GM19193 (cell line): Measurements from ENCODE around the gene TIE1.

Source experiments
- POLR2A ChIP-seq: IDR thresholded peaks from 4 replicates; pipeline ENCODE4 v1.6.1; 2011; ENCODE audit not compliant: insufficient read depth, insufficient read length; ENCODE audit errors: extremely low read depth

Gene TIE1

DNA sequence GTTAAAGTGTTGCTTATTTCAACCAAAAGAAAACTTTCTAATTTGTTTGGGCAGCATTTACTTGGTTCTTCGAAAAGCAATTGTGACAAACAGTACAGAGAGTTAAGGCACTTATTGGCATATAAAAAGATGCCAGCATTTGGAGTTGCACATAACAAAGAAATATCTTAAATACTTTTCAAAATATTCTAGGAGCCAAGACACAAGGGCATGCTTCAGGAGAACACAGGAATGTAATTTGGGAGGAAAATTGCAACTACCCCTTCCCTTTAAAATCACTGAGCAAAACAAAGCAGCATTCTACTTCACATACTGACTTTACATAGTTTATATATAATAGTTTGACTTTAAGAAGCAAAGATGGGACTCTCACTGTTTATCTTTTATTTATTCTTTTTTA is 4.6 kb upstream of the TIE1 start:
- TF ChIP-seq POLR2A: no peak

DNA sequence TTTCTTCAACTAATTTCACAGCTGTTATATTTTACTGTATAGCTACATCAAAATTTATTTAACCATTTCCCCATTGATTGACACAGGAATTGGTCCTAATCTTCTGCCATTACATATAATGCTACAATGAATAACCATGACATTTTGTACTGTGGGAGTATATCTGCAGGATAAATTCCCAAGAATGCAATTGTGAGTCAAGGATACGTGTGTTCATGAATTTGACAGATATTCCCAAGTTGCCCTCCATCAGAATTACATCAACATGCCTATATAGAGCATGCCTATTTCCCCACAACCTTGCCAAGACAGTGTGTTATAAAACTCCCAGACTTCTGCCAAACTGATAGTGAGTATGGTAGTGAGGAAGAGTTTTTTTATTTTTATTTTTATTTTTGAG is 2.7 kb upstream of the TIE1 start:
- TF ChIP-seq POLR2A: no peak

DNA sequence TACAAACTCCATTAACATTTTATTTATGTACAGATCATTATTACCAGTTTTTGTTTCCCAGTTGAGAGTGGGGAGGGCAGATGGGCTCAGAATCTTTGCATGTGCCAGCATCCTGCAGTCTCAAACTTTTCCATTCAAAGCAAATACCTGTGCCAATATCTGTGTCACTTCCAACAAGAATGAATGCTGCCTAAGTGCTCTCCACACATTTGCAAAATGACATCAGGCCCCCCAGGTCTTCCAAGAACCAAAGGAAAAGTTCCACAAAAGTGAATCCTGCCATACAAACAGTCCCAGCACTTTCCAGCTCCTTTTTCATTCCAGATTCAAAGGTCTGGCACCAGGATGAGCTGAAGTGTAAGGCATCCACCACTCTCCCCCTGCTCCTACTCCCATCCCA is 1.7 kb upstream of the TIE1 start:
- TF ChIP-seq POLR2A: no peak

DNA sequence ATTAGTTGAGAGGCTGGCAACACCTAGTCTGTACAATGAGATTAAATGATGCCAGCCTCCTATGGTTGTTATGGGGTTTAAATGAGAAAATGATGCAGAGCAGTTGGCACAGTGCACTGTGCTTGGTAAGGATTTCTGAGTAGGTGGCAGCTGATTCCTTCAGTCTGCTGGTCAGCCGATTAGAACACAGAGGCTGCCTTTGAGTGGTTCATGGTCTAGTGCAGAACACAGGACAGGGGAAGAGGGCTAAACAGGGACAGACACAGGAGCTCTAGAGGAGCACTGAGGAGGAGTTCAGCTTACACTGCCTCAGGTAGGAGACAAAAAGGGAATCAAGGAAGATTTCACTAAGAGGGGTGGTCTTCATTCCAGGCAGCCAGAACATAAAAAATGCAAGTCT is 1.4 kb downstream of the TIE1 start:
- no peak for TF ChIP-seq POLR2A

DNA sequence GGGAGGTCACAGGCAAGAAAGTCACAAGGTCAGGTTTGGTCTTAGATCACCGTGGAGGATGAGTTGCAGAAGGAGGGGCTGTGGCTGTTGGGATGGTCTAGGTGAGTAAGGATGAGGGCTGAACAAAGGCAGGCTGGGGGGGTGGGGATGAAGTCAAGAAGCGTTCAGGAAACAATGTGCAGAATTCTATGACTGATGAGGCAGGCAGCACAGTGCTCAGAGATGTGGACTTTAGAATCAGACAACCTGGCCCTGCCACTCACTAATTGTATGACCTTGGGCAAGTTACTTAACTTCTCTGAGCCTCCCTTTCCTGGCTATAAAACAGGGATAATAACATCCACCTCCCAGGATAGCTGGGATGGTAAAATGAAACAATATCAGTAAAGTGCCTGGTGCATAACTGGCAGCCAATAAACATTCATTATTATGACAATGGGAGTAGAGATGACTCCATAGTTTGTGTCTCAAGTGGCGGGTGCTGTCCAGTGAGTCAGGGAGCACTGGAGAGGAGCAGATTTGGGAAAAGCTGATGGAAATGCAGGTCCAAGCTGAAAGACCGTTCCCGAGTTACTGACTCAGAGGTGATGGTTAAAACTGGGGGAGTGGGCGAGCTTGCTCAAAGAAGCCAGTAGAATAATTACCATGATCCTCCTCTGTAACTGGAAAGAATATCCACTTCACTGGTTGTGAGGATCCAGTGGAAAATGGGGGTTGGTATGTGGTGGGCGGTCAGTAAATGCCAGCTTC is 2.1 kb downstream of the TIE1 start:
- no peak for TF ChIP-seq POLR2A

DNA sequence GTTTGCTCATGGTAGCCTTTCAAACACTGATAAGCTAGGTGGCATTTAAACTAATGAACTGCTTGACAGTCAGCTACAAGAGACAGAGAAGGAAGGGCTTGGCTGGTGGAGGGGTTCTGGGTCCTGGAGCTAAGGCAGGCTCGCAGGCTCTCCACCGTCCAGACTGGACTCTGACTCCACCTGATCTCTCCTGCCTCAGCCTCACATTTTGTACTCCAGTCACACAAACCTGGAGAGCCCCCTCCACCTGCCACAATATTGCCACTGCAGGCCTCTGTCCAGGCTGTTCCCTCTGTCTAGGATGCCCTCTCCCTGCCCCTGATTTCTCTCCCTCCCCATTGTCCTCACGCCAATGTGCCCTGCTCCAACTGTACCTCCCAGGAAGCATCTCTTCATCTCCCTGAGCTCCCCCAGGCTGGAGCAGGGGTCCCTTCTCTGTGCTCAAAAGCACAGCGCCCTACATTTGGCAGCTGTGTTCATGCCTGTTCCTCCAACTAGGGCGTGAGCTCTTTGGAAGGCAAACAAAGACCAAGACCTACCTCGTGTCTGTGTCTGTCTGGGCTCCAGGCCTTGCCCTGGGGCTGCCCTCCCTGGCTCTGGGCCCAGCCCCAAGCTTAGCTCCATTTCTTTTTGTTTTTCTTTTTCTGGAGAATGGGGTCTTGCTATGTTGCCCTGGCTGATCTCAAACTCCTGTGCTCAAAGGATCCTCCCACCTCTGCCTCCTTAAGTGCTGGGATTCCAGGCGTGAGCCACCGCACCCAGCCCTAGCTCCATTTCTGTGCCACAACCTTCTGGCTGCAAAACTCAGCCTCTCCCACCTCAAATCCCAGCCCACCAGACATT is 2.9 kb downstream of the TIE1 start:
- no peak for TF ChIP-seq POLR2A

DNA sequence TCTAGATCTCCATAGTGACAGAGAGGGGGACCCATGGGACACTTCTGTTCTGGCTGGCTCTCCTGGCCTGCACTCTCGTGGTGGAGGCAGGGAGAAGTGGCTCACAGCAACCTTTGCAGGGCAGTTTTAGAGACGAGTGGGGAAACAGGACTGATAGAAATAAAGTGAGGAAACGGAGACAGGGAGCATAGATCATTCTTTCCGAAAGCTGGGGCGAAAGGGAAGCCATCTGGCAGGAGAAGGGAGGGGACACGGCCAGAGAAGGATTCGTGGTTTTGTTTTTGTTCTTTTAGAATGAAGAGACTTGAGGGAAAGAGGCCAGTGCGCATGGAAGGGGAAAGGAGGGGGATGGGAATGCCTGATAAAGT is 3.5 kb downstream of the TIE1 start:
- TF ChIP-seq POLR2A: no peak

DNA sequence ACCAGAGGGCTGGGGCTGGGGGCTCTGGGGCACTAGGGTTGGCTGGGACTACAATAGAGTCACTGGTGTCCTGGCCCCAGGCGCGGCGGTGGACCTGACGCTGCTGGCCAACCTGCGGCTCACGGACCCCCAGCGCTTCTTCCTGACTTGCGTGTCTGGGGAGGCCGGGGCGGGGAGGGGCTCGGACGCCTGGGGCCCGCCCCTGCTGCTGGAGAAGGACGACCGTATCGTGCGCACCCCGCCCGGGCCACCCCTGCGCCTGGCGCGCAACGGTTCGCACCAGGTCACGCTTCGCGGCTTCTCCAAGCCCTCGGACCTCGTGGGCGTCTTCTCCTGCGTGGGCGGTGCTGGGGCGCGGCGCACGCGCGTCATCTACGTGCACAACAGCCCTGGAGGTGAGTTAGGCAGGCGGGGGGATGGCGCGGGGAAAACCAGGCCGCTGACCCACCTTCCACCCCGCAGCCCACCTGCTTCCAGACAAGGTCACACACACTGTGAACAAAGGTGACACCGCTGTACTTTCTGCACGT is 4.1 kb downstream of the TIE1 start:
- no peak for TF ChIP-seq POLR2A

DNA sequence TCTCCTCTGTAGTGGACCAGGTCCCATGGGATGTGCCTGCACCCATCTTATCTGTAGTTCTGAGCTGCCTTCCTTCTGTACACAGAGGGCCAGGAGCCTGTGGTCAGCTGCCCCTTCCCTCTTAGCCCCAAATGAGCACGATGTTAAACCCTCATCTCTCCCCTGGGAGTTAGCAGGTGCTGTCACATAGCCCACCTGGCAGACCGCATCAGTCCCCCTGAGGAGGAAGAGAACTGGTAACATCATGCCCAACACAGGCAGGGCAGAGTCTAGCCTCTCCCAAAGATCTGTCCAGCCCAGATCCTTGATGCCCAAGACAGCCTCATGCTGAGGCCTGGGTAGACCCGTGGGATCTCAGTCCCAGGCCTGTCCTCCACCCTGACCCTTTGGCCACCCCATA is 4.7 kb downstream of the TIE1 start:
- TF ChIP-seq POLR2A: no peak

DNA sequence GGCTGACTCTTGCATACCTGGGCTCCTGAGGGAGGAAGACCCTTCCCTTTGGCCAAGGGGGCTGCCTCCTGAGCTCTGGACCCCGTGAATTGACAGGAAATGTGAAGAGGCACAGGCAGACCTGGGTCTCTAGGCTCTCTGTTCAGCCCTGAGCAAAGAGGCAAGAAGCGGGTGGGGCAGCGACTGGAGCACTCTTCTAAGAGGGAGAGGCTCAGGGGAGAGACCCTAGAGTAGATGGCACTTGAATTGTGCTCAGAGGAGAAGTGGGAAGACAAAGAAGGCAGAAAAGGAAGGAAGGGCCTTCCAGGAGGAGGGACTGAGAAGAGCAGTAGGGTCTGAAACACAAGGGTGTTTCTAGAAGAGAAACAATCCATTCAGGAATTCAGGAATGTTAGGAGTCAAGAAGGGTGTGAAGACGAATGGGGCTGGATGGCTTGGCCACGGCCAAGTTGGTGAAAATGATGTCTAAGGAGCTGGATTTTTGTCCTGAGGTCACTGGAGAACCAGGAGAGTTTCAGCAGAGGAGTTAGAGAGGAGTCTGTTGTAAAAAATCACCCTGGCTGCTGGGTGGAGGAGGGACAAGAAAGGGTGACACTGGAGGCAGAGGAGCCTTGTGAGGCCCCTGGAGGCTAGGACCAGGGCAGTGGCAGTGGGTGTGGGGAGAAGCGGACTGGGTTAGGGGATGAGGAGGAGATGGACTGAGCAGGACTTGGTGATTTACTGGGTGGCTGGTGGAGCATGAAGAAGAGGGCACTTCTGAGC is 5.3 kb downstream of the TIE1 start:
- TF ChIP-seq POLR2A: no peak

DNA sequence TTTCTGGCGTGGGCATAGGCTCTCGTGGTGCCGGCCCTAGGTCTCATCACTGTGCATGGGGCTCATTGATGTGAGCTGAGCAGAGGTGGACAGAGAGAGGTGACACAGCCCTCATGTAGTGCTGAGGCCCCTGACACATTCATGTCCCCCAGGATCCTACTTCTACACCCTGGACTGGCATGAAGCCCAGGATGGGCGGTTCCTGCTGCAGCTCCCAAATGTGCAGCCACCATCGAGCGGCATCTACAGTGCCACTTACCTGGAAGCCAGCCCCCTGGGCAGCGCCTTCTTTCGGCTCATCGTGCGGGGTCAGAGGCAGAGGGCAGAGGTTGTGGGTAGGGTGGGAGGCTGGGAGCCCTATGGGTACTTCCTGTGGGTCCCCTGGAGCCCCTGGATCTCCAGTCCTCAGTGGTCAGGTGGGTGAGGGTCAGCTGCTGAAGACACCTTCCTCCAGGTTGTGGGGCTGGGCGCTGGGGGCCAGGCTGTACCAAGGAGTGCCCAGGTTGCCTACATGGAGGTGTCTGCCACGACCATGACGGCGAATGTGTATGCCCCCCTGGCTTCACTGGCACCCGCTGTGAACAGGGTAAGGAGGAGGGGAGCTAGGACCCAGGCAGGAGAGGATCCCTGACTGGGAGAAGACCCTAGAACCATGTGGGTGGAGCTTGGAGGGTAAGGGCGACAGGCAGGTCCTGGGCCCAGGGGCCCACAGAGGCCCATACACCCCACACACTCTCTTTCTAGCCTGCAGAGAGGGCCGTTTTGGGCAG is 6.1 kb downstream of the TIE1 start:
- TF ChIP-seq POLR2A: no peak

DNA sequence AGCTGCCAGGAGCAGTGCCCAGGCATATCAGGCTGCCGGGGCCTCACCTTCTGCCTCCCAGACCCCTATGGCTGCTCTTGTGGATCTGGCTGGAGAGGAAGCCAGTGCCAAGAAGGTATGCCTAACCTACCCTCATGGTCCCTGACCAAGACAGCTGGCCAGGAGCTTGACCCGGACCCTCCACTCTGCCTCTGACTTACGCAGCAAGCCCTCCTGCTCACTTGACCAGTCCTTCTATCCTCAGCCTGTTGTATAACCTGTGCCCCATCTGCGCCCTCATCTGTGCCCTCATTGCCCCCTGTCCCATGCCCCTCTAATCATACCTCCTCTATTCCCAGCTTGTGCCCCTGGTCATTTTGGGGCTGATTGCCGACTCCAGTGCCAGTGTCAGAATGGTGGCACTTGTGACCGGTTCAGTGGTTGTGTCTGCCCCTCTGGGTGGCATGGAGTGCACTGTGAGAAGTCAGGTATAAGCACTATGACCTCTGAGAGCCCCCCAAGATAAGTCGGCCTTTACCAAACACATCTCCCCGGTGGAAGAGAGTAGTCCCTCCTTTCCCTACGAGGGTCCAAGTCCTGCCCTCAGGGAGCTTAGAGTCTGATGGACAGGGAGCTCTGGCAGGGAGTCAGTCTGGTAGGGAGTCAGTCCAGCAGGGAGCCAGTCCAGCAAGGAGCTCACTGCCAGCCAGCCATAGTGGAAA is 6.8 kb downstream of the TIE1 start:
- no peak for TF ChIP-seq POLR2A

DNA sequence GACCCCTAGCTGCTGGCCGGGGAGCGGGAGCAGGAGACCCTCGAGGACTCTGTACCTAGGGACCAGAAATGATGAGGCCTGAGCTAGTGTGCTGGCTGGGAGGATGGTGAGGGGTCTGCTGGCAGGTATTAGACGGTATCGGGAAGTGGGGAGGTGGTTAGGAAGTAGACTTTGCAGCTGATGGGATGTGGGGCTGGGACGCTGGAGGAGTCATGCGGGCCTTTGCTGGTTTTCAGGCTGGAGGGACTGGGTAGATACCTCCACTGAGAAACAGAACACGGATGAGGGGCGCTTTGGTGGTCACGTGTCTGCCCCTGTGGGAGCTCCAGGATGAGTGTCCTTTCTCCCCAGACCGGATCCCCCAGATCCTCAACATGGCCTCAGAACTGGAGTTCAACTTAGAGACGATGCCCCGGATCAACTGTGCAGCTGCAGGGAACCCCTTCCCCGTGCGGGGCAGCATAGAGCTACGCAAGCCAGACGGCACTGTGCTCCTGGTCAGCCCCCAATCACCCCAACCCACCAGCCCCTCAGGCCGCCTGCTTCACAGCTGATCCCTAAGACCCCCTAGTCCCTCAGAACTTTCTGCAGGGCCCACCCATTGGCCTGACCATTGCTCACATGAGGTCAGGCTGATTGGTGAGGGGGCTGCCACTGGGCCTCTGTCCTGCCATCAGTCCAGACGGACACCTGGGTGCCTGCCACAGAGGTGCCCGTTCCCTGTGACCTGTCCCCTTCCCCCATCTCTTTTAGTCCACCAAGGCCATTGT is 8.0 kb downstream of the TIE1 start:
- no peak for TF ChIP-seq POLR2A
